ENCODE results near the gene TMEM63A. TPM values are rescaled to one million over a fixed set of nuclear protein-coding genes. Genes with fewer than 3 reads are reported as not detected.

TMEM63A gene
- polyA plus RNA-seq, 3 donors = 3.0 to 48.0 (median 5.8) TPM

- 100% methylated on average over 6 of the region's 14 CpGs for WGBS (ENCODE audit: insufficient coverage)
- Histone ChIP-seq H3K27ac (ENCODE audit: low read depth in 1 of 2, low read length in 2 of 2) (no peak overlapping the region), H3K79me2 (ENCODE audit: insufficient read depth, low read length) (no peaks in the 10 kb centered on the region), H3K4me2 (replicated peaks; ENCODE audit: extremely low read depth, low read length, poor library complexity, severe bottlenecking) (no peak overlapping the region), H3K27me3 (ENCODE audit: control insufficient read depth in 2 of 2, insufficient read depth in 2 of 2, low read length in 2 of 2) (peaks cover 0 to 5% of the 10 kb centered on the region in 2 donors), H3K4me1 (ENCODE audit: control insufficient read depth in 1 of 2, insufficient read depth in 2 of 2, low read length in 2 of 2) (no peaks in the 10 kb centered on the region), H4K20me1 (ENCODE audit: insufficient read depth, low read length) (no peaks in the 10 kb centered on the region), H3K9me3 (replicated peaks in 1 of 2; ENCODE audit: control insufficient read depth in 1 of 2, insufficient read depth in 1 of 2, low read length in 2 of 2) (no peaks in the 10 kb centered on the region), H2AFZ (ENCODE audit: insufficient read depth, low read depth, low read length, poor library complexity, severe bottlenecking) (no peak overlapping the region), H3K4me3 (replicated peaks in 1 of 3; ENCODE audit: low read depth in 2 of 3, low read length in 3 of 3) (no peak overlapping the region), H3K9ac (ENCODE audit: insufficient read depth, low read length, poor library complexity, severe bottlenecking) (no peak overlapping the region), H3K36me3 (replicated peaks in 1 of 2; ENCODE audit: control insufficient read depth in 1 of 2, insufficient read depth in 2 of 2, low read length in 2 of 2) (no peaks in the 10 kb centered on the region)
- intact Hi-C loops (cut with micrococcal nuclease) = no loop called here
- TF ChIP-seq CTCF (IDR thresholded peaks at IDR 0.05) = no peak
- Mint-ChIP-seq H3K4me1 (no peaks in the 10 kb centered on the region), H3K36me3 (no peaks in the 10 kb centered on the region), H3K9me3 (no peaks in the 10 kb centered on the region), H3K27ac (peak overlapping the region in 1 of 7 donors; percentile 57), H3K27me3 (ENCODE audit: low read depth in 3 of 3) (peaks cover 9 to 14% (median 10%) of the 10 kb centered on the region in 3 donors), H3K4me3 (no peak overlapping the region)
- no peak for DNase-seq
These were observed 9.2 kb upstream of the TMEM63A start for GRCh38 chr1:225891229-225891972.

GRCh38 chr1:225890346-225891228 is 8.4 kb upstream of the TMEM63A start:
- no peak overlapping the region for H3K27ac Mint-ChIP-seq
- no peak for DNase-seq
- H3K79me2 ChIP-seq (ENCODE audit: insufficient read depth, low read length) = no peaks in the 10 kb centered on the region
- no peak overlapping the region for H2AFZ ChIP-seq (ENCODE audit: insufficient read depth, low read depth, low read length, poor library complexity, severe bottlenecking)
- no peaks in the 10 kb centered on the region for H3K9me3 Mint-ChIP-seq
- no peaks in the 10 kb centered on the region for H3K36me3 Mint-ChIP-seq
- TF ChIP-seq CTCF (IDR thresholded peaks at IDR 0.05) = no peak
- peaks cover 9 to 14% (median 13%) of the 10 kb centered on the region in 3 donors for H3K27me3 Mint-ChIP-seq (ENCODE audit: low read depth in 3 of 3)
- no peaks in the 10 kb centered on the region for H4K20me1 ChIP-seq (ENCODE audit: insufficient read depth, low read length)
- peaks cover 1% of the 10 kb centered on the region for H3K4me1 Mint-ChIP-seq
- H3K36me3 ChIP-seq (replicated peaks in 1 of 2; ENCODE audit: control insufficient read depth in 1 of 2, insufficient read depth in 2 of 2, low read length in 2 of 2) = no peaks in the 10 kb centered on the region
- H3K27ac ChIP-seq (ENCODE audit: low read depth in 1 of 2, low read length in 2 of 2) = no peak overlapping the region
- H3K4me1 ChIP-seq (ENCODE audit: control insufficient read depth in 1 of 2, insufficient read depth in 2 of 2, low read length in 2 of 2) = peaks cover 0 to under 1% of the 10 kb centered on the region in 2 donors
- H3K9ac ChIP-seq (ENCODE audit: insufficient read depth, low read length, poor library complexity, severe bottlenecking) = no peak overlapping the region
- no peaks in the 10 kb centered on the region for H3K9me3 ChIP-seq (replicated peaks in 1 of 2; ENCODE audit: control insufficient read depth in 1 of 2, insufficient read depth in 1 of 2, low read length in 2 of 2)
- no peak overlapping the region for H3K4me3 ChIP-seq (replicated peaks in 1 of 3; ENCODE audit: low read depth in 2 of 3, low read length in 3 of 3)
- H3K4me3 Mint-ChIP-seq = no peak overlapping the region
- H3K27me3 ChIP-seq (ENCODE audit: control insufficient read depth in 2 of 2, insufficient read depth in 2 of 2, low read length in 2 of 2) = peaks cover 0 to 5% of the 10 kb centered on the region in 2 donors
- intact Hi-C loops (cut with micrococcal nuclease) = no loop called here
- 93% methylated on average over 3 of the region's 6 CpGs for WGBS (ENCODE audit: insufficient coverage)
- H3K4me2 ChIP-seq (replicated peaks; ENCODE audit: extremely low read depth, low read length, poor library complexity, severe bottlenecking) = no peak overlapping the region

All from CD14-positive monocyte (primary cell).